ENCODE results near the gene NT5E. TPM values are rescaled to one million over a fixed set of nuclear protein-coding genes. Genes with fewer than 3 reads are reported as not detected.

Gene NT5E
- total RNA-seq, 1 experiment from 2014 or later, result 76.5 TPM

DNA sequence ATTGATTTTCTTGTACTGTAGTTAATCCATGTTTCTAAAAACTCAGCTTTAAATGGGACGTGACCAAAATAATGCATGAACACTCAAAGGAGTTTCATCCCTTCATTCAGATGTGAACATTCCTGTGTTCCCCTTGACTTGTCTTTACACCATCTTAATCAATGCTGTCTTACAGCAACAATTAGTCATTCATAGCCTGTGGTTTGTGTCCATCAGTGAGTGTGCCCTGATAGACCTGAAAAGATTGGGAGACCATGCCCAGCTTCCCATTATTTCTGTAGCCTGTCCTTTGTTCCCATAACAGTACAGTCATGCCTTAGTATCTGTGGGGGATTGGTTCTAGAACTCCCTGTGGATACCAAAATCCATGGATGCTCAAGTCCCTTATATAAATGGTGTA is 23.9 kb downstream of the NT5E start:
- no peak overlapping the region for H3K4me3 Mint-ChIP-seq (ENCODE audit: low read depth, unreplicated experiment)
- no peaks in the 10 kb centered on the region for H3K9me3 Mint-ChIP-seq (ENCODE audit: low read depth, unreplicated experiment)
- H3K4me1 Mint-ChIP-seq (ENCODE audit: low read depth, unreplicated experiment), result peaks cover 27% of the 10 kb centered on the region
- CTCF ChIA-PET, result interaction anchor here (1.0 to 1.4 kb wide), 2 partner anchors 10 to 114 kb away, joined by 3 to 5 read pairs; no protein-coding TSS in a partner anchor
- no TSS peak for BruUV-seq (replicated peaks)
- no peaks in the 10 kb centered on the region for H3K27me3 Mint-ChIP-seq (ENCODE audit: unreplicated experiment)
- H3K36me3 Mint-ChIP-seq (ENCODE audit: insufficient read depth, unreplicated experiment), result peaks cover 12% of the 10 kb centered on the region
- no peak overlapping the region for H3K27ac Mint-ChIP-seq (ENCODE audit: unreplicated experiment)
- no peak for DNase-seq
- intact Hi-C loops (cut with micrococcal nuclease; ENCODE audit: unreplicated experiment), result no loop called here
- TF ChIP-seq, protein P1, sequence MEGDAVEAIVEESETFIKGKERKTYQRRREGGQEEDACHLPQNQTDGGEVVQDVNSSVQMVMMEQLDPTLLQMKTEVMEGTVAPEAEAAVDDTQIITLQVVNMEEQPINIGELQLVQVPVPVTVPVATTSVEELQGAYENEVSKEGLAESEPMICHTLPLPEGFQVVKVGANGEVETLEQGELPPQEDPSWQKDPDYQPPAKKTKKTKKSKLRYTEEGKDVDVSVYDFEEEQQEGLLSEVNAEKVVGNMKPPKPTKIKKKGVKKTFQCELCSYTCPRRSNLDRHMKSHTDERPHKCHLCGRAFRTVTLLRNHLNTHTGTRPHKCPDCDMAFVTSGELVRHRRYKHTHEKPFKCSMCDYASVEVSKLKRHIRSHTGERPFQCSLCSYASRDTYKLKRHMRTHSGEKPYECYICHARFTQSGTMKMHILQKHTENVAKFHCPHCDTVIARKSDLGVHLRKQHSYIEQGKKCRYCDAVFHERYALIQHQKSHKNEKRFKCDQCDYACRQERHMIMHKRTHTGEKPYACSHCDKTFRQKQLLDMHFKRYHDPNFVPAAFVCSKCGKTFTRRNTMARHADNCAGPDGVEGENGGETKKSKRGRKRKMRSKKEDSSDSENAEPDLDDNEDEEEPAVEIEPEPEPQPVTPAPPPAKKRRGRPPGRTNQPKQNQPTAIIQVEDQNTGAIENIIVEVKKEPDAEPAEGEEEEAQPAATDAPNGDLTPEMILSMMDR (IDR thresholded peaks at IDR 0.05; ENCODE audit: unreplicated experiment), result no peak

DNA sequence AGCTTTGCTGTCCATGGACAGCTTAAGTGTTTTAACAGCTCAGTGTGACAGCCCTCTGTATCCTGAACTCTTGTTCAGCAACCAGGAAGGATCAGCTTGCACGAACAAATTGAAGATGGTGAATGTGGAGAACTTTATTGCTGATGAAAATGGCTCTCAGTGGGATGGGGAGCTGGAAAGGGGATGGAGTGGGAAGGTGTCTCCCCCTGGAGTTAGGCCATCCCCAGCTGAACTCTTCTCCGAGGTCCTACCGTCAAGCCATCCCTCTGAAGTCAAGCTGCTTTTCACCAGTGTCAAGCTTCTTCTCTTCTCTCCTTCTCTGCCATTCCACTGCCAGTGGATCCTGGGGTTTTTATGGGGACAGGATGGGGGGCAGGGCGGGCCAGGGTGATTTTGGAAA is 26.6 kb downstream of the NT5E start:
- DNase-seq, result no peak
- Mint-ChIP-seq H3K4me3 (ENCODE audit: low read depth, unreplicated experiment) (no peak overlapping the region), H3K4me1 (ENCODE audit: low read depth, unreplicated experiment) (peaks cover 21% of the 10 kb centered on the region), H3K9me3 (ENCODE audit: low read depth, unreplicated experiment) (no peaks in the 10 kb centered on the region), H3K27me3 (ENCODE audit: unreplicated experiment) (no peaks in the 10 kb centered on the region), H3K36me3 (ENCODE audit: insufficient read depth, unreplicated experiment) (peaks cover 11% of the 10 kb centered on the region), H3K27ac (ENCODE audit: unreplicated experiment) (no peak overlapping the region)
- CTCF ChIA-PET, result interaction anchor here (1.2 kb wide), 1 partner anchor 115 kb away, joined by 3 read pairs; no protein-coding TSS in a partner anchor
- intact Hi-C loops (cut with micrococcal nuclease; ENCODE audit: unreplicated experiment), result no loop called here
- TF ChIP-seq, protein P1 (IDR thresholded peaks at IDR 0.05; ENCODE audit: unreplicated experiment), result no peak
- no TSS peak for BruUV-seq (replicated peaks)

DNA sequence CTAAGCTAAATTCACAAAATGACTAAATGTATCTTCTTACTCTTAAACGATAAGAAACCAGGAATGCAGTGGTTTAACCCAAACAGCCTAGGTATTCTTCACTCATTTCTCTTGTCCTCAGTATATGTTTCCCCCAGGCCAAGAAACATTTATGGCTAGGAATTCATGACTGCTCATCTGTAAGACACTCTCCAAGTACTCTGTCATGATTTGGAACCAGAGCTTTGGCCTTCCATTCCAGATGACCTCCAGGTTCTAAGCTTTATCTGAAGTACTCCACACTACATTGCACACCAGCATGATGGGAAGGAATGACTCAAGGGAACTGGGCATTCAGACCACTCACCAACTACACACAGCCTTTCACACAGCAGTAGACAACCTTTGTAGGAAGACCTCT is 29.3 kb downstream of the NT5E start:
- Mint-ChIP-seq H3K9me3 (ENCODE audit: low read depth, unreplicated experiment) (no peaks in the 10 kb centered on the region), H3K36me3 (ENCODE audit: insufficient read depth, unreplicated experiment) (peaks cover 11% of the 10 kb centered on the region), H3K27ac (ENCODE audit: unreplicated experiment) (no peak overlapping the region), H3K4me3 (ENCODE audit: low read depth, unreplicated experiment) (no peak overlapping the region), H3K27me3 (ENCODE audit: unreplicated experiment) (no peaks in the 10 kb centered on the region), H3K4me1 (ENCODE audit: low read depth, unreplicated experiment) (peaks cover 20% of the 10 kb centered on the region)
- CTCF ChIA-PET, result no interaction called here
- TF ChIP-seq, protein P1 (IDR thresholded peaks at IDR 0.05; ENCODE audit: unreplicated experiment), result no peak
- no TSS peak for BruUV-seq (replicated peaks)
- intact Hi-C loops (cut with micrococcal nuclease; ENCODE audit: unreplicated experiment), result no loop called here
- DNase-seq, result no peak

DNA sequence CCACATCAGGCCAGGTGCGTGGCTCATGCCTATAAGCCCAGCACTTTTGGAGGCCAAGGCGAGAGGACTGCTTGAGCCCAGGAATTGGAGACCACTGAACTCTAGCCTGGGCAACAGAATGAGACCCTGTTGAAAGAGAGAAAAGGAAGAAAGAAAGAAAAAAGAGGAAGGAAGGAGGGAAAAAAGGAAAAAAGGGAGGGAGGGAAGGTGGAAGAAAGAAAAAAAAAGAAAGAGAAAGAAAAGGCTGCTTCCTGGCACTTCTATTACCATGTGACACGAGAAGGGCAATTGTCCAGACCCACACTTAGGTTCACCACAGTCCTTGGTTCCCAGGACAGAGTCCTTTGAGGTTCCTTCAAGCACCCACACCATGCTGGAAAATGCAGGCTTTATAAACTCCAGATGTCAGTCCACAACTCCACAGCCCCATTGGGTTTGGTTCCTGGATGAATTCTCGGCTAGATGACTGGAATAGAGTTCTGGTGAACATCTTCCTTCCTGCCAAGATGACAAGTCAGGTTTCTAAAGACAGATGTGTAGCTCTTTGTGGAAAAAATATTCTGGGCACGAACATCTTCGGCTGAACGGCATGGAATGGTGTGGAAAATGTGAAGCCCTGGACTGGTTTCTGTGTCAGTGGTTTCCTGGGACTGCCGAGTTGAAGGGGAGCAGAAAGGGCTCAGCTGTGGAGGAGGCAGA is 32.5 kb downstream of the NT5E start:
- Mint-ChIP-seq H3K36me3 (ENCODE audit: insufficient read depth, unreplicated experiment) (peaks cover 24% of the 10 kb centered on the region), H3K9me3 (ENCODE audit: low read depth, unreplicated experiment) (no peaks in the 10 kb centered on the region), H3K4me1 (ENCODE audit: low read depth, unreplicated experiment) (peaks cover 20% of the 10 kb centered on the region), H3K27ac (ENCODE audit: unreplicated experiment) (peak overlapping the region; percentile 50), H3K27me3 (ENCODE audit: unreplicated experiment) (no peaks in the 10 kb centered on the region), H3K4me3 (ENCODE audit: low read depth, unreplicated experiment) (no peak overlapping the region)
- no TSS peak for BruUV-seq (replicated peaks)
- intact Hi-C loops (cut with micrococcal nuclease; ENCODE audit: unreplicated experiment), result loop anchor here (2.0 kb wide), 1 partner anchor 32 kb away; the partner anchor contains the start of gene NT5E
- CTCF ChIA-PET, result interaction anchor here (0.6 to 2.1 kb wide), 7 partner anchors 18 to 127 kb away, joined by 3 to 23 read pairs (median 12); partner anchors contain the start of gene NT5E
- no peak for DNase-seq
- TF ChIP-seq, protein P1 (IDR thresholded peaks at IDR 0.05; ENCODE audit: unreplicated experiment), result no peak

Data from Calu3 (cell line).